ENCODE results near the gene RLIM.
A peak's percentile ranks its signal among the peaks of the same experiment; 100 is the strongest.

The RLIM gene

GRCh38 chrX:74535408-74536151 lies 78.8 kb downstream of the RLIM start:
- peak; percentile 7 for DNase-seq

Data from NCI-H774 (cell line).